GM12878 (cell line): ENCODE results near the gene ATF7. TPM values are rescaled to one million over a fixed set of nuclear protein-coding genes. Genes with fewer than 3 reads are reported as not detected.

Experiments
- ATAC-seq: fragments of 200-7000 bp; cut with Tn5 transposase; 3 replicates; pipeline ENCODE4 v1.9.1; 2020; ENCODE audit warnings: mild to moderate bottlenecking, moderate library complexity
- BruUV-seq: library from RNA; stranded (reverse); fragments of 400-500 nt; replicated peaks from 2 replicates; lab custom pipeline; 2021; lab: Mats Ljungman, UMichigan
- CTCF ChIA-PET: fragments of 300-600 bp; sonication (Branson Sonifier 250); formaldehyde crosslinking; extraction: SDS; loops from one replicate; lab custom pipeline; 2021; ENCODE audit warnings: inconsistent platforms; lab: Yijun Ruan, JAX
- POLR2A ChIA-PET: fragments of 350-600 bp; formaldehyde crosslinking; extraction: SDS; loops from one replicate; lab custom pipeline; 2021; ENCODE audit warnings: inconsistent platforms; lab: Charles Lee
- RAD21 ChIA-PET: fragments of 300-600 bp; sonication (Branson Sonifier 250); formaldehyde crosslinking; loops from one replicate; lab custom pipeline; 2023; ENCODE audit warnings: antibody characterized with exemption; ENCODE audit not compliant: unreplicated experiment; lab: Charles Lee
- SMC1A ChIA-PET: fragments of 300-600 bp; sonication (Branson Sonifier 250); formaldehyde crosslinking; loops from one replicate; lab custom pipeline; 2023; ENCODE audit not compliant: unreplicated experiment, uncharacterized antibody; lab: Charles Lee
- DNase-seq: peaks from one replicate; pipeline ENCODE4 v3.0.0-alpha.2; 2011; ENCODE audit warnings: low read depth, low spot score
- FAIRE-seq: peaks from 3 replicates; lab custom pipeline; 2011; peaks lifted over from hg19 to GRCh38; lab: Jason Lieb, UNC
- H2AFZ ChIP-seq: 2 replicates; pipeline ENCODE4 v1.6.0; 2011; ENCODE audit warnings: low read depth, low read length, control low read depth; ENCODE audit not compliant: control insufficient read depth
- H3K27ac ChIP-seq: 2 replicates; pipeline ENCODE4 v1.5.1; 2011; ENCODE audit warnings: control low read depth; ENCODE audit not compliant: control insufficient read depth, insufficient read depth
- H3K27me3 ChIP-seq, 2 experiments: replicated peaks in 1 of 2; 2 replicates each; pipeline versions ENCODE4 v1.6.0 to v1.6.1; 2011; ENCODE audit warnings: low read length in 1 of 2; ENCODE audit not compliant: control insufficient read depth in 2 of 2, insufficient read depth in 2 of 2
- H3K36me3 ChIP-seq, 2 experiments: 2 replicates each; pipeline ENCODE4 v1.5.1; 2011; ENCODE audit warnings: low read length in 1 of 2; ENCODE audit not compliant: control insufficient read depth in 2 of 2, insufficient read depth in 2 of 2
- H3K4me1 ChIP-seq: 2 replicates; pipeline ENCODE4 v1.6.1; 2011; ENCODE audit warnings: mild to moderate bottlenecking, low read length, moderate library complexity, mixed read lengths; ENCODE audit not compliant: control insufficient read depth, insufficient read depth
- H3K4me2 ChIP-seq: 2 replicates; pipeline ENCODE4 v1.6.0; 2011; ENCODE audit warnings: control low read depth; ENCODE audit not compliant: control insufficient read depth, insufficient read depth
- H3K4me3 ChIP-seq: fragments of 200-600 bp; sonication (generic); 2 replicates; pipeline ENCODE4 v1.5.1; 2016
- H3K79me2 ChIP-seq: 2 replicates; pipeline ENCODE4 v1.6.0; 2011; ENCODE audit warnings: low read length; ENCODE audit not compliant: control insufficient read depth, insufficient read depth
- H3K9ac ChIP-seq: 2 replicates; pipeline ENCODE4 v1.8.0; 2011; ENCODE audit warnings: low read length, control low read depth, mixed read lengths; ENCODE audit not compliant: control insufficient read depth, insufficient read depth
- H3K9me3 ChIP-seq: replicated peaks from 3 replicates; pipeline ENCODE4 v1.5.1; 2011; ENCODE audit warnings: mild to moderate bottlenecking, low read length; ENCODE audit not compliant: control insufficient read depth, insufficient read depth
- H4K20me1 ChIP-seq: 2 replicates; pipeline ENCODE4 v1.6.0; 2011; ENCODE audit not compliant: control insufficient read depth, insufficient read depth
- BCL3 ChIP-seq: IDR thresholded peaks from 2 replicates; pipeline ENCODE4 v1.6.1; 2011; ENCODE audit warnings: borderline replicate concordance, low read depth, mild to moderate bottlenecking, moderate library complexity, low read length; ENCODE audit not compliant: insufficient read depth, poor library complexity, severe bottlenecking
- GABPA ChIP-seq: IDR thresholded peaks from 2 replicates; pipeline ENCODE4 v1.6.1; 2014; ENCODE audit warnings: antibody characterized with exemption, low read depth, mild to moderate bottlenecking, inconsistent platforms
- GATAD2B ChIP-seq: fragments of 450-650 bp; conservative IDR thresholded peaks from 2 replicates; pipeline ENCODE4 v1.6.1; 2017; ENCODE audit warnings: low read depth, mild to moderate bottlenecking, moderate library complexity
- HDAC6 ChIP-seq: fragments of 200-600 bp; sonication (generic); IDR thresholded peaks from one replicate; pipeline ENCODE4 v1.8.0; 2017; ENCODE audit warnings: antibody characterized with exemption; ENCODE audit not compliant: unreplicated experiment
- KDM1A ChIP-seq: fragments of 200-600 bp; sonication (generic); IDR thresholded peaks from 2 replicates; pipeline ENCODE4 v1.6.1; 2016; ENCODE audit warnings: borderline replicate concordance
- MEF2A ChIP-seq: IDR thresholded peaks from 2 replicates; pipeline ENCODE4 v1.6.1; 2011; ENCODE audit warnings: low read depth, mild to moderate bottlenecking, low read length, moderate library complexity; ENCODE audit not compliant: insufficient read depth
- NFXL1 ChIP-seq: fragments of 450-650 bp; IDR thresholded peaks from 2 replicates; pipeline ENCODE4 v1.6.1; 2017; ENCODE audit warnings: antibody characterized with exemption, mild to moderate bottlenecking, borderline replicate concordance
- TBL1XR1 ChIP-seq: IDR thresholded peaks from 2 replicates; pipeline ENCODE4 v1.6.1; 2012; ENCODE audit warnings: low read depth, low read length, improper control_type of control experiment
- ZZZ3 ChIP-seq: IDR thresholded peaks from 2 replicates; pipeline ENCODE4 v1.6.1; 2011; ENCODE audit warnings: low read depth; ENCODE audit not compliant: control insufficient read depth, insufficient read length
- WGBS: methylation state at CpG from one replicate; pipeline ENCODE4 v1.1.6; 2016; ENCODE audit warnings: low lambda C conversion rate; ENCODE audit not compliant: insufficient replicate concordance, insufficient coverage; ENCODE audit errors: missing lambda C conversion rate; 5-methylcytosine and 5-hydroxymethylcytosine counted together
- in situ Hi-C: fragments of 300-500 bp; cut with MboI; formaldehyde crosslinking; loops from 9 replicates; pipeline ENCODE4 v1.14.3; 2018; ENCODE audit warnings: mixed read lengths
- intact Hi-C: fragments of 100-400 bp; cut with micrococcal nuclease; formaldehyde crosslinking; loops from one replicate; pipeline ENCODE4 v1.14.2; 2022; ENCODE audit not compliant: unreplicated experiment
- polyA plus RNA-seq, 11 experiments: library from polyadenylated mRNA; depleted of rRNA in 4 of 11; unstranded in 6 of 11; stranded (reverse) in 5 of 11; fragments of >200 nt; fragmentation: Nextera tagmentation in 4 of 11; fragmentation: Illumina TruSeq in 1 of 11; extraction: Ambion mirVana in 4 of 11; extraction: Trizol in 1 of 11; gene quantifications; 1 replicate in 1 of 11; 2 replicates in 10 of 11; pipeline versions ENCODE4 v1.2.1 to v1.2.3, GENCODE V29; 2011 to 2016; ENCODE audit warnings: inconsistent platforms in 2 of 11, missing spikeins in 2 of 11, low read depth in 1 of 11
- total RNA-seq, 4 experiments: library from RNA; depleted of rRNA in 3 of 4; stranded (reverse); fragments of >200 nt in 3 of 4; fragmentation: Illumina TruSeq in 1 of 4; extraction: Trizol in 1 of 4; gene quantifications; 2 replicates each; pipeline versions ENCODE4 v1.2.1 to v1.2.3, GENCODE V29; 2013 to 2021
- TF ChIP-seq, protein P1 (sequence below): fragments of 450-650 bp; IDR thresholded peaks from 2 replicates; pipeline ENCODE4 v1.6.1; 2016; ENCODE audit warnings: mild to moderate bottlenecking, moderate library complexity, borderline replicate concordance
- TF ChIP-seq, protein P2 (sequence below): fragments of 450-650 bp; IDR thresholded peaks from 2 replicates; pipeline ENCODE4 v1.6.1; 2017; ENCODE audit warnings: mild to moderate bottlenecking, moderate library complexity

The ATF7 gene
- total and polyA plus RNA-seq, 10 of the 15 experiments (the other 5 are each of a cell fraction or from before 2014, with no cell fraction given): 9.1 to 30.7 (median 21.8) TPM

- DNase-seq (no peak), FAIRE-seq (no peak), ATAC-seq (no peak)
- H3K4me2 ChIP-seq: no peak overlapping the region
- peaks cover 9 to 12% of the 10 kb centered on the region in 2 experiments; a peak in 2 of 4 replicates for H3K36me3 ChIP-seq
- no TSS peak for BruUV-seq
- no peak overlapping the region for H3K27ac ChIP-seq
- H3K4me1 ChIP-seq: peaks cover 10% of the 10 kb centered on the region
- ChIA-PET RAD21 (interaction anchor here (1.1 kb wide), 1 partner anchor 123 kb away, joined by 3 read pairs; no protein-coding TSS in a partner anchor), SMC1A (interaction anchor here (0.6 kb wide), 1 partner anchor 117 kb away, joined by 3 read pairs; no protein-coding TSS in a partner anchor), CTCF (interaction anchor here (0.7 to 2.5 kb wide), 4 partner anchors 9 to 159 kb away, joined by 3 to 10 read pairs (median 4); no protein-coding TSS in a partner anchor), POLR2A (interaction anchor here (0.6 to 1.3 kb wide), 3 partner anchors 25 to 180 kb away, joined by 3 to 4 read pairs (median 4); no protein-coding TSS in a partner anchor)
- no peaks in the 10 kb centered on the region for H4K20me1 ChIP-seq
- H3K4me3 ChIP-seq: no peak overlapping the region
- no peaks in the 10 kb centered on the region for H3K9me3 ChIP-seq
- H3K79me2 ChIP-seq: peaks cover 8% of the 10 kb centered on the region
- 91% methylated on average over 14 of the region's 14 CpGs for WGBS
- no peak overlapping the region for H2AFZ ChIP-seq
- no peak overlapping the region for H3K9ac ChIP-seq
- H3K27me3 ChIP-seq: no peaks in the 10 kb centered on the region
- in situ Hi-C loops: no loop called here
- intact Hi-C loops: loop anchor here (5.0 kb wide), 1 partner anchor 52 kb away; the partner anchor contains the start of gene PCBP2
- TF ChIP-seq BCL3 (no peak), ZZZ3 (no peak), TBL1XR1 (no peak), GATAD2B (no peak), NFXL1 (no peak), HDAC6 (no peak), GABPA (no peak), KDM1A (no peak), MEF2A (no peak)
- TF ChIP-seq, protein P1, sequence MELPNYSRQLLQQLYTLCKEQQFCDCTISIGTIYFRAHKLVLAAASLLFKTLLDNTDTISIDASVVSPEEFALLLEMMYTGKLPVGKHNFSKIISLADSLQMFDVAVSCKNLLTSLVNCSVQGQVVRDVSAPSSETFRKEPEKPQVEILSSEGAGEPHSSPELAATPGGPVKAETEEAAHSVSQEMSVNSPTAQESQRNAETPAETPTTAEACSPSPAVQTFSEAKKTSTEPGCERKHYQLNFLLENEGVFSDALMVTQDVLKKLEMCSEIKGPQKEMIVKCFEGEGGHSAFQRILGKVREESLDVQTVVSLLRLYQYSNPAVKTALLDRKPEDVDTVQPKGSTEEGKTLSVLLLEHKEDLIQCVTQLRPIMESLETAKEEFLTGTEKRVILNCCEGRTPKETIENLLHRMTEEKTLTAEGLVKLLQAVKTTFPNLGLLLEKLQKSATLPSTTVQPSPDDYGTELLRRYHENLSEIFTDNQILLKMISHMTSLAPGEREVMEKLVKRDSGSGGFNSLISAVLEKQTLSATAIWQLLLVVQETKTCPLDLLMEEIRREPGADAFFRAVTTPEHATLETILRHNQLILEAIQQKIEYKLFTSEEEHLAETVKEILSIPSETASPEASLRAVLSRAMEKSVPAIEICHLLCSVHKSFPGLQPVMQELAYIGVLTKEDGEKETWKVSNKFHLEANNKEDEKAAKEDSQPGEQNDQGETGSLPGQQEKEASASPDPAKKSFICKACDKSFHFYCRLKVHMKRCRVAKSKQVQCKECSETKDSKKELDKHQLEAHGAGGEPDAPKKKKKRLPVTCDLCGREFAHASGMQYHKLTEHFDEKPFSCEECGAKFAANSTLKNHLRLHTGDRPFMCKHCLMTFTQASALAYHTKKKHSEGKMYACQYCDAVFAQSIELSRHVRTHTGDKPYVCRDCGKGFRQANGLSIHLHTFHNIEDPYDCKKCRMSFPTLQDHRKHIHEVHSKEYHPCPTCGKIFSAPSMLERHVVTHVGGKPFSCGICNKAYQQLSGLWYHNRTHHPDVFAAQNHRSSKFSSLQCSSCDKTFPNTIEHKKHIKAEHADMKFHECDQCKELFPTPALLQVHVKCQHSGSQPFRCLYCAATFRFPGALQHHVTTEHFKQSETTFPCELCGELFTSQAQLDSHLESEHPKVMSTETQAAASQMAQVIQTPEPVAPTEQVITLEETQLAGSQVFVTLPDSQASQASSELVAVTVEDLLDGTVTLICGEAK: no peak
- TF ChIP-seq, protein P2, sequence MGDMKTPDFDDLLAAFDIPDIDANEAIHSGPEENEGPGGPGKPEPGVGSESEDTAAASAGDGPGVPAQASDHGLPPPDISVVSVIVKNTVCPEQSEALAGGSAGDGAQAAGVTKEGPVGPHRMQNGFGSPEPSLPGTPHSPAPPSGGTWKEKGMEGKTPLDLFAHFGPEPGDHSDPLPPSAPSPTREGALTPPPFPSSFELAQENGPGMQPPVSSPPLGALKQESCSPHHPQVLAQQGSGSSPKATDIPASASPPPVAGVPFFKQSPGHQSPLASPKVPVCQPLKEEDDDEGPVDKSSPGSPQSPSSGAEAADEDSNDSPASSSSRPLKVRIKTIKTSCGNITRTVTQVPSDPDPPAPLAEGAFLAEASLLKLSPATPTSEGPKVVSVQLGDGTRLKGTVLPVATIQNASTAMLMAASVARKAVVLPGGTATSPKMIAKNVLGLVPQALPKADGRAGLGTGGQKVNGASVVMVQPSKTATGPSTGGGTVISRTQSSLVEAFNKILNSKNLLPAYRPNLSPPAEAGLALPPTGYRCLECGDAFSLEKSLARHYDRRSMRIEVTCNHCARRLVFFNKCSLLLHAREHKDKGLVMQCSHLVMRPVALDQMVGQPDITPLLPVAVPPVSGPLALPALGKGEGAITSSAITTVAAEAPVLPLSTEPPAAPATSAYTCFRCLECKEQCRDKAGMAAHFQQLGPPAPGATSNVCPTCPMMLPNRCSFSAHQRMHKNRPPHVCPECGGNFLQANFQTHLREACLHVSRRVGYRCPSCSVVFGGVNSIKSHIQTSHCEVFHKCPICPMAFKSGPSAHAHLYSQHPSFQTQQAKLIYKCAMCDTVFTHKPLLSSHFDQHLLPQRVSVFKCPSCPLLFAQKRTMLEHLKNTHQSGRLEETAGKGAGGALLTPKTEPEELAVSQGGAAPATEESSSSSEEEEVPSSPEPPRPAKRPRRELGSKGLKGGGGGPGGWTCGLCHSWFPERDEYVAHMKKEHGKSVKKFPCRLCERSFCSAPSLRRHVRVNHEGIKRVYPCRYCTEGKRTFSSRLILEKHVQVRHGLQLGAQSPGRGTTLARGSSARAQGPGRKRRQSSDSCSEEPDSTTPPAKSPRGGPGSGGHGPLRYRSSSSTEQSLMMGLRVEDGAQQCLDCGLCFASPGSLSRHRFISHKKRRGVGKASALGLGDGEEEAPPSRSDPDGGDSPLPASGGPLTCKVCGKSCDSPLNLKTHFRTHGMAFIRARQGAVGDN: no peak
Observed at GRCh38 chr12:53504004-53504920, 121.9 kb downstream of the ATF7 start.
